Measurements from ENCODE around the gene MORN1.

Gene MORN1

DNA sequence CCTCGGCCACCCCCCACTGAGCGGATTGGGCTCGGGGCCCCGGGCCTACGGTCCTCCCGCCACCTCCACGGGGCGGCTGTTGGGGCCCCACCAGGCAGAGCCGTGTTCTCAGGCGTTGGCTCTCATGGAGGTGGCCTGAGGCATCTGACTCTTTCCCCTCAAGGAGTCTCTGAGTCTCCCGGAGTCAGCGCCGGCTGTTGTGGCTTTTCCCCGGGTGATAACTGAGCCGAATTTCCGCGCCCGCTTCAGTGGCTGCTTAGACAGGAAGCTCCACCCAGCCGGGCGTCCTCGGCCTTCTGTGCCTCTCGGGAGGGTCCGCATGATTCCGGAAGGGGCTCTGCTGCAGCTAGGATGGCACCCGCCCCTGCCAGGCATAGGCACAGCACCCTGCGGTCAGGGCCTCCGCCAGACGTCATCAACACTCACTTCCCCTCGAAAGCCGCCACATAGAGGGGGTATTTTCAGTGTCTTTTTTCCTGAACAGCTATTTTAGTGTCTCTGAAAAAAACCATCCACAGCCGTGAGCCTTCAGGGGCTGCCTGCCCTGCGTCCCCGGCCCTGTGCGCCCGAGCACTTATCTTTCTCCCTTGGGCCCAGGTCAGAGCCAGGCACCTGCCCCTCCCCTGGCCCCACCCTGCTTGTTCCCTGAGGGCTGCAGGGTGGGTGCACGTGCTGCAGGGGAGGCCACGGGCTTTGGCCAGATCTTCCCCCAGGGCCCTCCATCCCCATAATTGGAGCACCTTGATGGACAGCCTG is 90.3 kb downstream of the MORN1 start:
- peak overlapping the region; percentile 78 for H3K4me3 ChIP-seq (ENCODE audit: low read length, poor library complexity, severe bottlenecking)
- H3K4me2 ChIP-seq (ENCODE audit: low read depth, low read length, poor library complexity, severe bottlenecking), result peak overlapping the region; percentile 90
- TF ChIP-seq, protein P1, sequence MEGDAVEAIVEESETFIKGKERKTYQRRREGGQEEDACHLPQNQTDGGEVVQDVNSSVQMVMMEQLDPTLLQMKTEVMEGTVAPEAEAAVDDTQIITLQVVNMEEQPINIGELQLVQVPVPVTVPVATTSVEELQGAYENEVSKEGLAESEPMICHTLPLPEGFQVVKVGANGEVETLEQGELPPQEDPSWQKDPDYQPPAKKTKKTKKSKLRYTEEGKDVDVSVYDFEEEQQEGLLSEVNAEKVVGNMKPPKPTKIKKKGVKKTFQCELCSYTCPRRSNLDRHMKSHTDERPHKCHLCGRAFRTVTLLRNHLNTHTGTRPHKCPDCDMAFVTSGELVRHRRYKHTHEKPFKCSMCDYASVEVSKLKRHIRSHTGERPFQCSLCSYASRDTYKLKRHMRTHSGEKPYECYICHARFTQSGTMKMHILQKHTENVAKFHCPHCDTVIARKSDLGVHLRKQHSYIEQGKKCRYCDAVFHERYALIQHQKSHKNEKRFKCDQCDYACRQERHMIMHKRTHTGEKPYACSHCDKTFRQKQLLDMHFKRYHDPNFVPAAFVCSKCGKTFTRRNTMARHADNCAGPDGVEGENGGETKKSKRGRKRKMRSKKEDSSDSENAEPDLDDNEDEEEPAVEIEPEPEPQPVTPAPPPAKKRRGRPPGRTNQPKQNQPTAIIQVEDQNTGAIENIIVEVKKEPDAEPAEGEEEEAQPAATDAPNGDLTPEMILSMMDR (conservative IDR thresholded peaks at IDR 0.05; ENCODE audit: low read length), result no peak
- no peak for TF ChIP-seq EZH2phosphoT487 (IDR thresholded peaks at IDR 0.05; ENCODE audit: borderline replicate concordance)
- peak overlapping the region; percentile 93 for H3K9ac ChIP-seq (ENCODE audit: low read depth, low read length, poor library complexity, severe bottlenecking)
- no peak overlapping the region for H2AFZ ChIP-seq (ENCODE audit: low read length)
- H3K27me3 ChIP-seq (ENCODE audit: insufficient read depth, low read length, poor library complexity, severe bottlenecking), result no peaks in the 10 kb centered on the region
- H3K4me1 ChIP-seq (ENCODE audit: insufficient read depth, low read length, poor library complexity, severe bottlenecking), result peaks cover 42% of the 10 kb centered on the region
- no peaks in the 10 kb centered on the region for H3K9me2 ChIP-seq (replicated peaks; ENCODE audit: low read depth, low read length)
- peaks cover 55% of the 10 kb centered on the region for H3K79me2 ChIP-seq (ENCODE audit: insufficient read depth, low read length)
- H3K9me3 ChIP-seq (ENCODE audit: insufficient read depth, low read depth, low read length), result no peaks in the 10 kb centered on the region
- peaks cover 26% of the 10 kb centered on the region; the same call in 1 of the 2 replicates for H3K36me3 ChIP-seq (ENCODE audit: insufficient read depth, low read length)
- peaks cover 8% of the 10 kb centered on the region for H4K20me1 ChIP-seq (ENCODE audit: insufficient read depth, low read length, poor library complexity, severe bottlenecking)
- H3F3A ChIP-seq (ENCODE audit: low read depth), result peaks cover 15% of the 10 kb centered on the region

DNA sequence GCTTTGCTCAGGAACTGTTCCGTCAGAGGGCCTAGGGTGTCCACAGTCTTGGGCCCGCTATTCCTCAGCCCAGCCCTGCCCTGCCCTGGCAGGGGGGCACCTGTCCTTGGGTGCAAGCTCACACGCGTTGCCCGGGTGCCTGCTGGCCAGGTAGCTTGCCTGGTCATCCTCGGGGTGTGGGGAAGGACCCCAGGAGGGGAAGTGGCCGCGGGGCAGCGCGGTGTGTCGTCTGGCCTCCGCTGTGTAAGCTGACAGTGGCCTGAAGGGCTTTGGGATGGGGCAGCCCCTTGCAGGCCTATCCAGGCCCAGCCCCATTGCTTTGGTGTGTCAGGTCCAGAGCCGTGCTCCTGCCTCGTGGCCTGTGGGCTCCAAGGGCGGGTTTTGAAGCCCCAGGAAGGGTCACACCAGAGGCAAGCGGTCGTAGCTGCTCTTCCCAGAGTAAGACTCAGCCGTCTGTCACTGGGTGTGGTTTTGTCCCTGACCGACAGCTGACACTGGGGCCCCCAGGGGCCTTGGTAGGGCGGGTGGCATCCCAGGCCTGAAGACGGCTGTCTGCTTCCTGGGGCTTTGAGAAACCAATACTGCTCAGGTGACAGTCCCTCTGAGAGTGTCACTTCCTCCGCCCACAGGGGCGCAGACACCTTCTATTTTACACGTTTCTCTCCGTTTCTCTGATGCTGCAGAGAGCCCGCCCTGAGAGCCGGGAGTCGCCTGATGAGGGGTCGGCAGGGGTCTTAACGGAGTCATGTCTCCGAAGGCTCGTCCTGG is 91.2 kb downstream of the MORN1 start:
- Histone ChIP-seq H3F3A (ENCODE audit: low read depth) (peaks cover 15% of the 10 kb centered on the region), H3K9me2 (replicated peaks; ENCODE audit: low read depth, low read length) (no peaks in the 10 kb centered on the region), H3K4me2 (ENCODE audit: low read depth, low read length, poor library complexity, severe bottlenecking) (peak overlapping the region; percentile 90), H2AFZ (ENCODE audit: low read length) (no peak overlapping the region), H4K20me1 (ENCODE audit: insufficient read depth, low read length, poor library complexity, severe bottlenecking) (peaks cover 8% of the 10 kb centered on the region), H3K36me3 (ENCODE audit: insufficient read depth, low read length) (peaks cover 18% of the 10 kb centered on the region; the same call in 1 of the 2 replicates), H3K79me2 (ENCODE audit: insufficient read depth, low read length) (peaks cover 63% of the 10 kb centered on the region), H3K9ac (ENCODE audit: low read depth, low read length, poor library complexity, severe bottlenecking) (peak overlapping the region; percentile 93), H3K4me1 (ENCODE audit: insufficient read depth, low read length, poor library complexity, severe bottlenecking) (peaks cover 42% of the 10 kb centered on the region), H3K4me3 (ENCODE audit: low read length, poor library complexity, severe bottlenecking) (peak overlapping the region; percentile 78), H3K27me3 (ENCODE audit: insufficient read depth, low read length, poor library complexity, severe bottlenecking) (no peaks in the 10 kb centered on the region), H3K9me3 (ENCODE audit: insufficient read depth, low read depth, low read length) (no peaks in the 10 kb centered on the region)
- no peak for TF ChIP-seq EZH2phosphoT487 (IDR thresholded peaks at IDR 0.05; ENCODE audit: borderline replicate concordance)

DNA sequence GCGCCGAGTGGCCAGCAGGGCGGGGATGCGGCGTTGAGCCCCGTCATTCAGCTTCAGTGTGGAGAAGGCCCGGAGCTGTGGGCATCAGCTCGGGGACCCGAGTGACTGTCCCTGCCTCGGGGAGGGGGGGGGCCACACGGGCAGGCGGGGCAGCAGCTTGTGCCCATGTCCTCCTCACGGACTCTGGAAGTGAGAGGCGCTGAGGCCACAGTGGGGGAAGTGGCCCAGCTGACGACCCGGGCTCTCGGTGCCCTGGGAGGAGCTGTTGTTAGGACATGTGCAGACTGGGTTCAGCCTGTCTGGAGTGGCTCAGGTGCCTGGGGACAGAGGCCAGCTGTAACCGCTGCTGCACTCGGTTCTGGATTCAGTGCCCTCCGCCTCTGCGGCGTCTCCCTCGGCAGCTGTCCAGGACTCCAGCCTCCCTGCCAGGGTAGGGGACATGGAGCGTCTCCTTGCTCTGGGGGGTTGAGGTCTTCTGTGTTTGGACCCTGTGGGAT is 92.2 kb downstream of the MORN1 start:
- Histone ChIP-seq H3K4me1 (ENCODE audit: insufficient read depth, low read length, poor library complexity, severe bottlenecking) (peaks cover 51% of the 10 kb centered on the region), H2AFZ (ENCODE audit: low read length) (no peak overlapping the region), H3K9me3 (ENCODE audit: insufficient read depth, low read depth, low read length) (no peaks in the 10 kb centered on the region), H3K4me2 (ENCODE audit: low read depth, low read length, poor library complexity, severe bottlenecking) (peak overlapping the region; percentile 90), H3K27me3 (ENCODE audit: insufficient read depth, low read length, poor library complexity, severe bottlenecking) (no peaks in the 10 kb centered on the region), H3K9me2 (replicated peaks; ENCODE audit: low read depth, low read length) (no peaks in the 10 kb centered on the region), H4K20me1 (ENCODE audit: insufficient read depth, low read length, poor library complexity, severe bottlenecking) (peaks cover 8% of the 10 kb centered on the region), H3F3A (ENCODE audit: low read depth) (peaks cover 15% of the 10 kb centered on the region), H3K79me2 (ENCODE audit: insufficient read depth, low read length) (peaks cover 73% of the 10 kb centered on the region), H3K4me3 (ENCODE audit: low read length, poor library complexity, severe bottlenecking) (peak overlapping the region; percentile 78), H3K36me3 (ENCODE audit: insufficient read depth, low read length) (peaks cover 7% of the 10 kb centered on the region; the same call in 1 of the 2 replicates), H3K9ac (ENCODE audit: low read depth, low read length, poor library complexity, severe bottlenecking) (peak overlapping the region; percentile 93)
- TF ChIP-seq, protein P1 (conservative IDR thresholded peaks at IDR 0.05; ENCODE audit: low read length), result no peak
- no peak for TF ChIP-seq EZH2phosphoT487 (IDR thresholded peaks at IDR 0.05; ENCODE audit: borderline replicate concordance)
